ENCODE data around the gene ASB4.

DNA sequence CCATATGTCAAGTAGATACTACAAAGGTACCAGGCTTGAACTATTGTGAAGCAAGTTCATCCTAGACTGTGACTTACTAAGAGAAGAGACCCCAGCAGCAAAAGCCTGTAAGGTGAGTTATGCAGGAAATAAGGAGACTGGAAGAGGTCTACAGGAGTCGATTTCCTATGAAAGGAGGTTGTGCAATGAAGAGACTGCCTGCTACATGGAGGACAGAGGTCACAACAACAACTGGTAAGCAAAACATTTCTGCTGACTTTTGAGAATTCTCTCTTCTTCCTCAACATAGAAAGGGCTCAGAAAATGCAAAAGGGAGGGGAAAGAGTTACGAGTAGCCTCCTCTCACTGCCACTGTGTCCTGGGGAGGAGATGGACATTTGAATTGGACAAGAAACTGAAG lies 68.2 kb downstream of the ASB4 start:
- TF ChIP-seq, protein P1, sequence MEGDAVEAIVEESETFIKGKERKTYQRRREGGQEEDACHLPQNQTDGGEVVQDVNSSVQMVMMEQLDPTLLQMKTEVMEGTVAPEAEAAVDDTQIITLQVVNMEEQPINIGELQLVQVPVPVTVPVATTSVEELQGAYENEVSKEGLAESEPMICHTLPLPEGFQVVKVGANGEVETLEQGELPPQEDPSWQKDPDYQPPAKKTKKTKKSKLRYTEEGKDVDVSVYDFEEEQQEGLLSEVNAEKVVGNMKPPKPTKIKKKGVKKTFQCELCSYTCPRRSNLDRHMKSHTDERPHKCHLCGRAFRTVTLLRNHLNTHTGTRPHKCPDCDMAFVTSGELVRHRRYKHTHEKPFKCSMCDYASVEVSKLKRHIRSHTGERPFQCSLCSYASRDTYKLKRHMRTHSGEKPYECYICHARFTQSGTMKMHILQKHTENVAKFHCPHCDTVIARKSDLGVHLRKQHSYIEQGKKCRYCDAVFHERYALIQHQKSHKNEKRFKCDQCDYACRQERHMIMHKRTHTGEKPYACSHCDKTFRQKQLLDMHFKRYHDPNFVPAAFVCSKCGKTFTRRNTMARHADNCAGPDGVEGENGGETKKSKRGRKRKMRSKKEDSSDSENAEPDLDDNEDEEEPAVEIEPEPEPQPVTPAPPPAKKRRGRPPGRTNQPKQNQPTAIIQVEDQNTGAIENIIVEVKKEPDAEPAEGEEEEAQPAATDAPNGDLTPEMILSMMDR (IDR thresholded peaks at IDR 0.05) = no peak
- TF ChIP-seq POLR2A (IDR thresholded peaks at IDR 0.05) = no peak

Data from adrenal gland (tissue), 5 donors.